ENCODE results near the gene PDXP.

DNA sequence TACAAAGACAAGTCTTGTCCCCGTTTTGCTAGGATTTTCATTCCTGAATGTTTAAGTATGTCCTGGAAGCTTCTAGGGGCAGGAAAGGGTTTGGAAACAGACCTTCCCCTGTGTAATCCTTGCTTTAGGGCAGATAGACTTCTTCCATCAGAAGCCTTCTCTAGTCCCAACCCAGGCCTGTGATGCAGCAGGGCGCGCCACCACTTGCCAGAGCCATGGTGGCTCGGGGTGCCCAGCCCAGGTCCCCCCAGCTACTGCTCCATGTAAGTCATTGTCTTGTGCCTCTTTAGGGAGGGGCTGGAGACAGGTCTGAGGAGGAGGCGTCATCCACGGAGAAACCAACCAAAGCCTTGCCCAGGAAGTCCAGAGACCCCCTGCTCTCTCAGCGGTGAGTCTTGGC, 31.9 kb downstream of the PDXP start:
- no peak for TF ChIP-seq EZH2 (IDR thresholded peaks at IDR 0.05; ENCODE audit: low read length)
- TF ChIP-seq, protein P1, sequence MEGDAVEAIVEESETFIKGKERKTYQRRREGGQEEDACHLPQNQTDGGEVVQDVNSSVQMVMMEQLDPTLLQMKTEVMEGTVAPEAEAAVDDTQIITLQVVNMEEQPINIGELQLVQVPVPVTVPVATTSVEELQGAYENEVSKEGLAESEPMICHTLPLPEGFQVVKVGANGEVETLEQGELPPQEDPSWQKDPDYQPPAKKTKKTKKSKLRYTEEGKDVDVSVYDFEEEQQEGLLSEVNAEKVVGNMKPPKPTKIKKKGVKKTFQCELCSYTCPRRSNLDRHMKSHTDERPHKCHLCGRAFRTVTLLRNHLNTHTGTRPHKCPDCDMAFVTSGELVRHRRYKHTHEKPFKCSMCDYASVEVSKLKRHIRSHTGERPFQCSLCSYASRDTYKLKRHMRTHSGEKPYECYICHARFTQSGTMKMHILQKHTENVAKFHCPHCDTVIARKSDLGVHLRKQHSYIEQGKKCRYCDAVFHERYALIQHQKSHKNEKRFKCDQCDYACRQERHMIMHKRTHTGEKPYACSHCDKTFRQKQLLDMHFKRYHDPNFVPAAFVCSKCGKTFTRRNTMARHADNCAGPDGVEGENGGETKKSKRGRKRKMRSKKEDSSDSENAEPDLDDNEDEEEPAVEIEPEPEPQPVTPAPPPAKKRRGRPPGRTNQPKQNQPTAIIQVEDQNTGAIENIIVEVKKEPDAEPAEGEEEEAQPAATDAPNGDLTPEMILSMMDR (optimal IDR thresholded peaks at IDR 0.05 in 1 of 3, IDR thresholded peaks at IDR 0.05 in 1 of 3, conservative IDR thresholded peaks at IDR 0.05 in 1 of 3; ENCODE audit: extremely low read depth in 1 of 3, insufficient read depth in 2 of 3, low read length in 3 of 3), result no peak

Data from keratinocyte (primary cell).